ENCODE data around the gene FAF2.

Gene FAF2

DNA sequence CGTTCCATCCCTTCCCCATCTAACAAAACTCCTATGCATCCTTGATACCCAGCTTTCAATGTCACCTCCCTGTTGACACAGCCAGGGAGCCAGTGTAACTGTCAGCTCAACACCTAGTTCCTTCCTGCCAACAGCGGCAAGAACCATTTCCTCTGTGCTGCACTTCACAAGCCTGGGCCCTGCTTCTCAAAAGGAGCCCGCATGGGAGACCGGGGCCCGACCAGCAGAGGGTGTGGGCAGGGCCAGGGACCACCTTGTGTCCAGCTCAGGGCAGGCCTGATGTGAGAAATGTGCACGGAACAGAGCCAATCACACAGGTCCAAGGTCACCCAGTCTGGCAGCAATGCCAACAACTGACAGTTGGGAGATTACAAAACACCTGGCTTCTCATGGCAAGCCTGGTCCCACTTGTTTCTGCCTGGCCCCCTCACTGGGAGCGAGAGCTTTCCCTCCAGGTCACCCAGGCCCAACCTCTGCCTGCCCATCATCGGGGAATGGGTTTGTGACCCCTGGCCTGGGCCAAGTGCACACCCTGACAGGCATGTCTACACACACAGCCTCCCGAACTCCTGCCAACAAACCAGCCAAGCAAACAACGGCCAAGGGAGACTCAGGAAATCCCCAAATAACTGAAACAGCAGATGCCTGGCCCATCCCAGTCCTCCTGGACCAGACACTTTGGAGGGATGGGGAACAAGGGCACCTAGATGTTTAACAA is 85.9 kb downstream of the FAF2 start:
- peak; percentile 18 for DNase-seq

- DNase-seq = no peak
These were observed 86.5 kb downstream of the FAF2 start for GRCh38 chr5:176534640-176535039.

DNA sequence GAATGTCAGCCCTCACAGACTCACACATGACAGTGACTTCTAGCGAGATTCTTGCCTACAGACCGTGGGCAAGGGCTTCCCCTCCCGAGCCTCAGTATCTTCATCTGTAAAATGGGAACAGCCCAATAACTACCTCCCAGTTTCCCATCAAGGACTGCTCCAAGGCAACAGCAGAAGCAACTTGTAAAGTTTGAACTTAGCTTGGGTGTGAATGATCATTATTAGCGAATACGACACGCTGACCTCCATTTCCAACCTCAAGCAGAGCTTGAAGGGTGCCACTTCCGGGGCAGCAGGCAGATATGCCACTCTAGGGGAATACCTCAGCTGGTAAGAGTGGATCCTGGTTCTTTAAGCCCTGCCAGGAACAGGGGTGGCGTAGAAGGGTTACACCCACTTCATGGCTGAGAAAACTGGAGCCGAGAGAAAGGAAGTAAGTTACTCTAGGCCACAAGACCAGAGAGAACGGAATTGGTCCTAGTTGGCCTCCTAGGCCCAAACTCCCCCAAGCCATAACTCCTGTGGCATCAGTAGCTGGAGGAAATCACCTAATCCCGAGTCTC is 87.0 kb downstream of the FAF2 start:
- DNase-seq = peak; percentile 56

DNA sequence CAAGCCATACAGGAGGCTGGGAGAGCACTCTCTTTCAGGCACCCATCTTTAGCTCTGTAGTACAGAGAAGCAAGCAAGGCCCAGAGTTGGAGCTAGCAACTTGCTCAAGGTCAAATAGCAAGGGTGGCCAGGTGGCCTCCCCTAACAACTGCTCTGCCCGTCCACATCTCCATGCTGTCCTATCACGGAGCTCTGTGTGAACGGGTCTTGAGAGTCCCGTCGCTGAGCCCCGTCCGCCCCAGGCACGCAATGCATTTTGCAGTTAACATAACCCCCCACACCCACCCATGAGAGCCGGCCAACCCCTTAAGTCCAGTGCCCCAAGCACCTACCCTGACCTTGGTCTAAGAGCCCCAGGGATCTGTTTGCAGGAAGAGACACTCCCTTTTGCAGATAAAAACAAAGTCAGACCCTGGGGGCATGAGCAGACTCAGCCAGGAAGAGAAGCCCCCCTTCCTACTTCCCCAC is 87.5 kb downstream of the FAF2 start:
- peak; percentile 41 for DNase-seq

DNA sequence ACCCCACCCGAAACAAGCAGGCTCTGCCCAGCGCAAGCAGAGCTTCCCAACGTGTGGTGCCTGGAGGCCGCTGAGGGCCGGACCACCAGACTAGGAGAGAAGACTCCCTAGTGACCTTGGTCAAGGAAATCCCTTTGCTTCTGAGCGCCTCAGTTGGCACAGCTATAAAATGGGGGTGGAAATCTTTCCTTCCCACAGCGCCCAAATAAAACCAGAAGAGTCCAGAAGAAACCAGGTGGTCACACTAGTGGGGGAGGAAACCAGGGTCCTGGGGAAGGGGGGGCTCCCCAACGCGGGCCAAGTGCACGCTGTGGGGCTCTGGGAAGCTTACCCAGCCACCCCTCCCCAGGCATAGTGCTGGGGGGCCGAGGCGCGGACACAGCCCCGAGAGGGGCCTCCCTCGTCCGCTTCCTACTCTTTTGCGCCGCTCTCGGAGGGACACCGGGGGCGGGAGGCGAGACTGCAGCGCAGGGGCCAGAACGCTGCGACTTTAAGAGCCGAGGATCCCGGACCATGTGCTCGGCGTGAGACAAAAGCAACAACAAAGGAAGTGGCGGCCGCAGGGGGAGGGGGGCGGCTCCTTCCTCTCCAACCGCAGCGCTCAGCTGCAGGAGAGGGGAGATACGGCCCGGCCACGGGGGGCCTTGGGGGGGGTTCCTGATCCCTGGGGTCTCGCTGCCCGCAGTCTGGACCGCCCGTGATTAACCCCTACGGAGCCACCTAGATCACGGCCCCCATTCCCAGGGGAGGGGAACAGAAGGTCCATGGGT is 88.1 kb downstream of the FAF2 start:
- DNase-seq = peak; percentile 88

GRCh38 chr5:176536902-176537553 is 88.8 kb downstream of the FAF2 start, which contains the start of gene RNF44:
RNF44 (minus strand) TSS chr5:176537402; CDS start chr5:176532472, 4,930 bp downstream.
- DNase-seq = peak; percentile 97

DNA sequence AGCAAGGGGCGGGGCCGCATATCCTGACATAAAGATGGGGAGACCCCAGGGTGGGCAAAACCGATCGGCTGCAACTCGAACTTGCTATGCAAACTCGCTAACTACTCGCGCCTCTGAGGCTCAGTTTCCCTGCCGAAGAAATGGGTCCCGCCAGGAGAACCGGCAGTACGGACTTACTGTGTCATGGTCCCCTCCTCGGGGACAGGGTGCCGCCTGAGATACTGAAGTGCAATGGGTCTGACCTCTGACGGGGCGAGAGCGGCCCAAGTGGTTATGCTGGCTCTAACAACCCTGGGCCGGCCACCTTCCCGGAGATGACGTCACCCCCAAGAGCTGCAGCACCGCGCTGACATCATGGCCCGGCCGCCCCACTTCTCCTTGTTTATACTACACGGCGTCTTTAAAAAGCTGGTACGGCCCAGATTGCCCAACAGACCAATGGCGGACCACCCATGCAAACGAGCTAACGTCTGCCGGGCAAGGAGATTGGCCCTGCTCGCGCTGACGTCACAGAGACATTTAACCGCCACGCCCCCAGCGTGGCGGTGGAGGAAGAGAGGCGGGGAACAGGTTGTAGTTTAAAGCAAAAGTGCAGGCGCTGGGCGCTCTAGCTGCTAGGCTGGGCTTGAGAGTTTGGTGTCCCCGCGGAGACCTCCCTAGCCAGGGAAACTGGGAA is 89.5 kb downstream of the FAF2 start:
- DNase-seq = peak; percentile 99

GRCh38 chr5:176538230-176538988 is 90.2 kb downstream of the FAF2 start:
- peak; percentile 26 for DNase-seq

GRCh38 chr5:176538989-176539384 is 90.8 kb downstream of the FAF2 start:
- no peak for DNase-seq

DNA sequence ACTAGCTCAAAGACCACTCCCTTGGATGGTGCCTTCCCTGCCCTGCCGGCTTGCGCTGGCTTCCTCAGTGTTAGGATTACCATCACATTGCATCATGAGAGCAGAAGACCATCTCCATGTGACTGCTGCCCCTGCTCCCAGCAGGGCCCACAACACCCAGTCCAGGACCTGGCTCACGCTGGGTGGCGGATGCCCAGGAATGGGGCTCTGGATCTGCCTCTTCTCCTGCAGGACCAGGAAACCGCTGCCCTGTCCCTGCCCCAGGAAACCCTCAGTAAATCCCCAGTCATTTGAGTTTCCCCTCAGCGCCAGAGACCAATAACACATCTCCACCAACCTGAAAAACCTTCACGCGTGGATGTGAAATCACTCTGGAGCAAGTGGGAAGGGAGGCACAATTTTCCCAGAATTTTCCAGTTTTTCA is 92.3 kb downstream of the FAF2 start:
- no peak for DNase-seq

- no peak for DNase-seq
These were observed 92.8 kb downstream of the FAF2 start for GRCh38 chr5:176540956-176541337.

- DNase-seq = peak; percentile 51
These were observed 93.4 kb downstream of the FAF2 start for GRCh38 chr5:176541338-176542134.

DNA sequence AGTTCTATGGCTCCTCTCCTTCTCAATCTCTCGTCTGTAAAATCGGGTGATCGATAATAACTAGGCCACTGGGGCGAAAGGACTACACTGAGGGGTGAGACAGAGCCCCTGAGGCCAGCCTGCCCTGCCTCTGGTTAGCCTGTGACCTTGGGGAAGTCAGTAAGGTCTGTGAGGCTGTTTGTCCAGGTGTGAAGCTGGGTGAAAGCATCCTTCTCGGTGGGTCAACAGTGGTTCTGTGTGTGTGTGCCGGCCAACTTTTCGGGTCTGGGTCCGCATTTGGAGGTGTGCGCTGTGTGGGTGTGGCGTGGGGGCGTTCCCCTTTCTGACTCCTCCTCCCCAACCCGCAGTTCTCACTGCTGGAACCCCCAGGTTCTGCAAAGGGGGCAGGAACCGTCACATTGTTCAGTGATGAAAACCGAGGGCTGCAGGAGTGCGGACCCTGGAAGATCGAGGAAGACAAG is 94.0 kb downstream of the FAF2 start:
- DNase-seq = no peak

- peak; percentile 73 for DNase-seq
These were observed 94.6 kb downstream of the FAF2 start for GRCh38 chr5:176542596-176543427.

DNA sequence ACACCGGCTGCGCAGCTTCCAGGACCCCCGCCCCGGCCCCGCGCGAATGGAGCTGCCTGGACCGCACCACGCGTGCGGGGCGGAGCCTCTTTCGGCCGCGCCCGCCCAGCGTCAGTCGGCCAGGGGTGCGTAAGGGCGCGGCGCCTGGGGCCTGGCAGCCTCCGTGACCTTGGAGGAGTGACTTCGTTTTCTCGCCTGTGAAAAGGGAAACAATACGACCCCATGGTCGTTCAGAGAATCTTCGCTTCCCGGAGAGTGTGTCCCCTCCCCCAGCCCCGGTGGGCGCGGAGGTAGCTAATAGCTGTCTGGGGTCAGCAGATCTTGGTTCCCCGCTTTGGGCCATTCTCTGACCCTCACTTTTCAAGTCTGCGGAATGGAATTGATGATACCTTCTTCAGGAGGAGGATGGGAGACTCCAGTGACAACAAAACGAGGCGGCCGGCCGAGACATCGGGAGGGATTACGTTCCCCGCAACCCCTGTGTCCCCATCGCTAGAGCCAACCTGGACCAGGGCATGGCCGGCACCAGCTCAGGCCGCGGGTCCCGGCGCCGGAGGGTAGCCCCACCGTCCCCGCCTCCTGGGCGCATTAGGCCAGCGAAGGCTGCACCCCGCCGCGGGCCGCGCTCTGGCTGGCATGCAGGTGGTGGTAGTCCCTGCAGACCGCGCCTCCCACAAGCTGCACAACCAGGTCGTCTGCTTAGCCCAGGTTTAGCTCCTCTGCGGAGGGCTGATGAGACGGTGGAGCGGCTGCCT is 95.4 kb downstream of the FAF2 start:
- DNase-seq = peak; percentile 91

DNA sequence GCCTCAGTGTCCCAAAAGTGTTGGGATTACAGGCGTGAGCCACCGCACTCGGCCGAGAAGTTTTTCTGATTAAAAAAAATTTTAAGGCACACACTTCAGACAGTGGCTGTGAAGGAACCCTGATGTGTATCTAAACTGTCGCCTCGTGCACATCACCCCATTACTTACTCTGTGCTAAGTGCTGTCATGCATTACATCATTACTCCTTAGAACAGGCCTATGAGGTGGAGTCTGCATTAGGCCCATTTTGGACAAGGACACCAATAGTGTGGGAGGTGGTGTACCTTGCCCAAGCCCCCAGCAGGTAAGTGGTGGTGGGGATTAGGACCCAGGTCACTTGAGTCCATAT is 97.2 kb downstream of the FAF2 start:
- DNase-seq = no peak

DNA sequence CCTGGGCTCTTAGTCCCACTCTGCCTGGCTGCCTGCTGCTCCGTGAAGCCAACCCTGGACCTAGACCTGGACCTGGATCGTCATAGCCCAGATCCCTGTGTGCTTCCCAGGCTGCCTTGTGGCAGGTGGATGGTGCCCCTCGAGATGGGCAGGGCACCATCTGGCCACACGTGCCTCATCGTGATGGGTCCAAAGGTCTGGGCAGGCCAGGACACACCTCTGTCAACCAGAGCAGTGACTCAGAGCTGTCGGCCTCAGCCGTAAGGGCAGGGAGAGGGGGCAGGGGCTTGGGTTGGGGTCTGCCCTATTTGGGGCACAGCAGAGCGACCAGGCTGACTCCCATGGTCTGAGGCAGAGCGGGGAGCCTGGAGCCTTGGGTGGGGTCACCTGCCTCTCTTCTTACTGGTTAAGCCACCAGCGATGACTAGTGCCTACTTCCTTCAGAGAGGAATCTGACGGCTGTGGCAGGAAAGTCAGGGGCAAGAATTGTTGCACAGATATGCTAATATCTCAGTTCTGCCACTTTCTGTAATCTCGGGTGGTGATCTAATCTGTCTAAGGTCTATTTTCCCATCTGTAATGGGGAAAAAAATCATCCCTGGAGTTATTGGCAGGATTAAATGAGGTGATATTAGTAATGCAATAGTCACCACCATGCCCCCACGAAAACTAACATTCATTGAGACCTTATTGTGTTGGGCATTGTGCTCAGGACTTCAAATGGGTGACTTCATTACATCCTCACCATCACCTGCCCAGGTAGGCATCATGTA is 97.7 kb downstream of the FAF2 start:
- no peak for DNase-seq

GRCh38 chr5:176547802-176548201 is 99.6 kb downstream of the FAF2 start:
- DNase-seq = no peak

All from RPMI8226 (cell line).